HG03135 (cell line): ENCODE data around the gene GPR4.

ENCODE experiments used
- ATAC-seq: cut with Tn5 transposase; IDR thresholded peaks from one replicate; pipeline ENCODE4 v1.9.1; 2021; ENCODE audit warnings: mild to moderate bottlenecking, moderate library complexity; ENCODE audit not compliant: unreplicated experiment

GPR4 gene

DNA sequence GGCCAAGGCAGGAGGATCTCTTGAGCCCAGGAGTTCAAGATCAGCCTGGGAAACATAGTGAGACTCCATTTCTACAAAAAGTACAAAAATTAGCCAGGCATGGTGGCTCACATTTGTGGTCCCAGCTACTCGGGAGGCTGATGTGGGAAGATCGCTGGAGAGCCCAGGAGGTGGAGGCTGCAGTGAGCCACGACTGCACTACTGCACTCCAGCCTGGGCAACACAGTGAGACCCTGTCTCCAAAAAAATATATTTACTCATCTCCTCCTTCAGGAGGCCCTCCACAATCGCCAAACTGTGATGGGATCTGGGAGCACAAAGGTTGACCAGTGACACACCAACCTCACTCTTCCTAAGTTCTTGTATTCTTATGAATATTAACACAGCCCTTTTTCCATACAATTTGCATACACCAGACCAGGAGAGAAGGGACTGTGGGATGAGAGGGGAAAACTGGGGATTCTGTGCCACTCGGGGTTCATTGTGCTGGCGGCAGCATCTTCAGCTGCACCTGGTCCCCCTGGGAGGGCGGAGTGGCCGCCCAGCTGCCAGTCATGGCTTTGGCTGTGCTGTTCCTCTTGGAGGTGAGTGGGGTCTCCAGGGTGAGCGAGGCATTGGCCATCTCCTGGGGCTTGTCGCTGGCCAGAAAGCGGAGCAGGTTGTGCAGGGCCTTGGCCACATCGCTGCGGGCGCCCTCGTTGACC is 11.6 kb downstream of the GPR4 start:
- no peak for ATAC-seq

DNA sequence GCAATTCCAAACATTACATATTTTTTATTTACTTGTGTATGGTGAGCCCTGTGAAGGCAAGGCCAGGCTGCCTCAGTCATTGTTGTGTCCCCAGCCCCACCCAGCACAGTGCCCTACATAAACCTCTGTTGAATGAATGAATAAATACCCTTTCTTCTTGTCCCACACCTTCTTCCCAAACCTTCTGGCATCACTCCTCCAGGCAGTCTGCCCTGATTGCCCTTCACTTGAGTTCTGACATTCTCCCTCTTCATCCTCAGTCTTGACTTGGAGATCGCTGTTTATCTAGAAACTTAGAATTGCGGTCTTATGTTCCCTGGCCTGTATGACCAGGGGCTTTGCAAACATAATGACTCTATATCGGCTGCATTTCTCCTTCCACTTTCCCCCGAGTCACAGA is 12.2 kb downstream of the GPR4 start:
- ATAC-seq: no peak

- ATAC-seq: no peak
These were observed 14.1 kb downstream of the GPR4 start for GRCh38 chr19:45587873-45588272.

DNA sequence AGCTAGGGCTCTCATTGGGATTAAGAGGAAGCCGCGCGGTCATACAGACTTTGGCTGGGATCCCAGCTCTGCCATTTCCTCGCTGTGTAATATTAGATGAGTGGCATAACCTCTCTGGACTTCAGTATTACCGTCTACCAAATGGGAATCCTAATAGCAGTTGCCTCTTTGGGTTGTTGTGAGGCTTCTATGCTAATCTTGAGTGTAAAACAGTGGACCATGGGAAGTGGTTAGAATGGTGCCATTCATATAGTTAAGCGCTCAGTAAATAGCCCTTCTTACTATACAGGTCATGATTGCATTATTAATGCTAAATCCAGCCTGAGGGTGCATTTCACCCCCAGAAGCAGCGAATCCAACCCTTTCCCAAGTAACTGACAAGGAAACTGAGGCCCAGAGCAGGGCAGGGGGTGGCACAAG is 16.8 kb downstream of the GPR4 start:
- ATAC-seq: no peak

DNA sequence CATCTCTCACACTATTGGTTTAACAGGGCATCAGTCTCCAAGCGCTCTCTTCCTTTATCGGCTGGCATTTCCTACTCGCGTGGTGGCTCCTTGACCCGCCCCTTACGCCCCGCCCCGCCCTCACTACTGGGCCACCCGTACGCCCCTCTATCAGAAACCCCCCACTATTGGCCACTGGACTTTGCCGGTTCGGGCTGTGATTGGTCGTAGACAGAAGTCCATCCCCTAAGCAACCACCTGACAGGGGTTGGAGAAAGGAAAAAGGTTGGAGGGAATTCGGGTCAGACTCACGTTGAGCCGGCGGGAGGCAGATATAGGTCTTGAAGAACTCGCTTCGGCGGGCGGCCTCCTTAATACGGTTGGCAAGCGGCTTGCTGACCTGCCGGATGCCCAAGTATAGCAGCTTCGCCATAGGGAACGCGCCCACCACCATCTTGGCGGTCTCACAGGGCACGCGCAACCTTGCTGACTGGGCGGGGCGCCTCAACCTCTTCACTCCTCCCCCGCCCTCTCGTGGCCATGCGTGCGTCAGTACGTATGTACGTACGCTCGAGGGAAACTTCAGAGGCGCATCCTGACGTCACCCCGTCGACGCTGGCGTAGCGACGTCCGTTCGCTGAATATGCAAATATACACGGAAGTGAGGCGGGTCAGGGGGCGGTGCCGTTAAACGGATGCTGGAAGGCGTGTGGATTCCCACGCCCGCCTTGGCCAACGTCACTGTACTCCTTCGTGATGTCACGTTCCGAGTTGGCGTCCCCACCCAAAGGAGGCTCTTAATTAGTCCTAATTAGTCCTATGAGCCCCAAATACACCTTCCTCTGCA is 17.5 kb downstream of the GPR4 start, which contains the start of gene OPA3:
TSS of gene OPA3 (minus strand) at position 471 of the 826 bp plus-strand sequence. CDS start at position 433, 38 bp downstream.
- peak; percentile 86 for ATAC-seq

DNA sequence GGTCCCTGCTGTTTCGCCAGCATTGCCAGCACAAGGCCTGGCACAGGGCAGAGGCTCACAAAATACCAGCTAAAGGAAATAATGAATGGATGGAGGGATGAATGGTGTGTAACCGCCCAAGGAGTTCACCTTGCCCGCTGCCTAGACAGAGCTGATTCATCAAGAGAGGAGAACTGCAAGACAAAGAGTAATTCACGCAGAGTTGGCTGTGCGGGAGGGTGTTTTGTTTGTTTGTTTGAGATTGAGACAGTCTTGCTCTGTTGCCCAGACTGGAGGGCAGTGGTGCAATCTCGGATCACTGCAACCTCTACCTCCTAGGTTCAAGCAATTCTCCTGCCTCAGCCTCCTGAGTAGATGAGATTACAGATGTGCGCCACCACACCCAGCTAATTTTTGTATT is 20.4 kb downstream of the GPR4 start:
- no peak for ATAC-seq

DNA sequence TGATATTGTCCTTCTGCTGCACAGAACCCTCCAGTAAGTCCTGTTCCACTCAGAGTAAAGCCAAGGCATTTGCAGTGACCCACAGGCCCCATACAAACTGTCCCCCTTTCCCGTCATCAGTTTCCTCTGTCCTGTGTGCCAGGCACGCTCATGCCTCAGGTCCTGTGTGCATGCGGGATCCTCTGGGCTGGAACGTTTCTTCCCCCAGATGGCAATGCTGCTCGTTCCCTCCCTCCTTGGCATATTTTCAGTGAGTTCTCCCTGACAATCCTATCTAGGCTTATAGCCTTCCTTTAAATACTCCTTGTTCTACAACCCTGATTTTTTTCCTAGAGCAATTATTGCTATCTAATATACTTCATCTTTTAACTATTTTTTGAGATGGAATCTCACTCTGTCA is 23.2 kb downstream of the GPR4 start:
- no peak for ATAC-seq

DNA sequence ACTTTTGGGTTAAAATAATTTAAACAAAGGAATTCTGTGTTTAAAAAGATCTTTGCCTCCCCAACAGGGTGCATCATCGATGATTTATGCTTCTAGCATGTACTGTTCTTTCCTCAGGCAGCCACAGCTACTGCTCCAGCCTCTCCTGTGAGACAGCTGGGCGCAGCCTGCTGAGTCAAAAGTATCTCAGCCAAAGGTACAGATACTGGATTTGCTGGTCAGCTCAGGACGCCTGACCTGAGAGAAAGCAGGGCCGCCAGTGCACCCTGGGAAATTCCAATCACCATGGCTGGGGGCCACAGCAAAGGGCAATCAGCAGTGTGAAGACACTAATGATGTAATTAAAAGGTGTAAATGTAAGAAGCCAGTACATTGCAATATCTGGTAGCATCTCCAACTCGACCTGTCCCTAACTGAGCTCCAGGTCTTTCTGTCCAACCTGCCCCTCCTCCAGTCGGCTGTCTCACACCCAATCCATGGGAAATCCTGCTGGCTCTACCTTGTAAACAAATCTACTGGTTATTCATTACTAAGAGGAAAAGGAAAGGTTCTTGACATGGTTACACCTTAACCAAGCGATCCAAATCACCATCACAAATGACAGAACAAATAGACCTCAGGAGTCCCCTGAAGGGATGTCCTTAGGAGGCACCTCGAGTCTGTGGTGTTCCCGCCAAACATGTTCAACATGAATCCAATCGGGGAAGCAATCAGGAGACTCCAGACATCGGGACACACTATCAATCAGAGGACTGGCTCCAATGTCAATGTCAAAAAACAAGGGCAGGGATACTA is 24.7 kb downstream of the GPR4 start:
- ATAC-seq: no peak

GRCh38 chr19:45576682-45577081 is 25.3 kb downstream of the GPR4 start:
- ATAC-seq: no peak

DNA sequence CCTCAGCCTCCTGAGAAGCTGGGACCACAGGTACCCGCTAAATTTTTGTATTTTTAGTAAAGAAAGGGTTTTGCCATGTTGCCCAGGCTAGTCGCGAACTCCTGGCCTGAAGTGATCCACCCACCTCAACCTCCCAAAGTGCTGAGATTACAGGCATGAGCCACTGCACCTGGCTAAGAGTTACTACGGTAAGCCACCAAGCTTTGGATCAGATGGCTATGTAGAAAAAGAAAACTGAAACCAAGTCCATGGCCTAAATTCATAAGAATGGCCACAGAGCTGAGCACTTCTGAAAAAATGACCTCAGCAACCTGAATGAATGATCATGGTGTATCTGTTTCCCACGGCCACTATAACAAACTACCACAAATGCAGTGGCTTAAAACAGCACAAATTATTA is 26.8 kb downstream of the GPR4 start:
- no peak for ATAC-seq

DNA sequence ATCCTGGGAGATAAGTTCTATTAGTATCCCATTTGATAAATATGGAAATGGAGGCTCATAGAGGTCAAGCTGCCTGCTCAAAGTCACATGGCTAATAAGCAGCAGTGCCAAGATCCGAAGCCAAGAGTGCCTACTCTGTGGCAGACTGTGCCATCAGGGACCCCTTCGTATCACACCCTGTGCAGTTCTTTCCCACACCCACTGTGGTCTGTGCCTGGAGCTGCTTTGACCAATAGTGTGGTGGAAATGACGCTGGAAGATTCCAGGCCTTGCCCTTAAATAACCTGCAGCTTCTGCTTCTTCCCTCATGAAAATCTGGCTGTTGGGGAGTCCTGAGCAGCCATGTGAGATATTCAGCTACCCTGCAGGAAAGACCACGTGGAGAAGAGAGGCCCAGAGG is 27.5 kb downstream of the GPR4 start:
- no peak for ATAC-seq

- no peak for ATAC-seq
These were observed 30.4 kb downstream of the GPR4 start for GRCh38 chr19:45571457-45572220.

- ATAC-seq: no peak
These were observed 32.2 kb downstream of the GPR4 start for GRCh38 chr19:45569619-45570421.

DNA sequence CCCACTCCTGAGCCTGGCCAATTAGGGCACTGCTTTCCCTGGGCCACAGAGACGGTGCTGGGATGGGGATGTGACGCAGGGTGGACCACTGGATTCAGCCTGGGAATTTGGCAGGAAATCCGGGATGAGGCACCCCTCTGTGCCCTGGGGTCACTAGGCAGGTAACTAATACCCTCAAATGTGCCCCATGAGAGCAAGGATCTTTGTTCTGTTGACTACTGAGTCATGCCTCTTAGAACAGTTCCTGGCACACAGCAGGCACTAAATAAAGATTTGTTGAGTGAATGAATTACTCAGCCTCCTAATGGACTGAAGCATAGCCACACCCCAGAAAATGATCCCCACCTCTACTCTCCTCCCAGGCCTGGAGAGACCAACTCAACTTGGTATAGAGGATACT is 33.3 kb downstream of the GPR4 start:
- no peak for ATAC-seq

DNA sequence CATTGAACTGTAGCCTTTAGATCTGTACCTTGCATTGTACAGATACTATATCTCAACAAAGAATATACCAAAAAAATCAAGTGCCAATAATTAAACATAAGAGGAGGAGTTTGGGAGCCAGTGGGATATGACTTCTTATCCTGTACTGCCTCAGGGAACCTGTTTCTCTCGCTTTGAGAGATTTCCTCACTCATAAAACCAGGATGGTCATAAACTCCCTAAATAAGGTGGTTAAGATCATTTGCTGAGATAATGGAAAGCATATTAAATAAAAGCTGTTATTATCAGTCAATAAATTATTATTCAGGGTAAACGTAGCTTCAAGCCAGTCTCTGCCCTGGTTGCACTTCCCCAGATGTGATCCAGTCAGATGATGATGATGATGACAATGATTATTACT is 34.4 kb downstream of the GPR4 start:
- ATAC-seq: no peak

DNA sequence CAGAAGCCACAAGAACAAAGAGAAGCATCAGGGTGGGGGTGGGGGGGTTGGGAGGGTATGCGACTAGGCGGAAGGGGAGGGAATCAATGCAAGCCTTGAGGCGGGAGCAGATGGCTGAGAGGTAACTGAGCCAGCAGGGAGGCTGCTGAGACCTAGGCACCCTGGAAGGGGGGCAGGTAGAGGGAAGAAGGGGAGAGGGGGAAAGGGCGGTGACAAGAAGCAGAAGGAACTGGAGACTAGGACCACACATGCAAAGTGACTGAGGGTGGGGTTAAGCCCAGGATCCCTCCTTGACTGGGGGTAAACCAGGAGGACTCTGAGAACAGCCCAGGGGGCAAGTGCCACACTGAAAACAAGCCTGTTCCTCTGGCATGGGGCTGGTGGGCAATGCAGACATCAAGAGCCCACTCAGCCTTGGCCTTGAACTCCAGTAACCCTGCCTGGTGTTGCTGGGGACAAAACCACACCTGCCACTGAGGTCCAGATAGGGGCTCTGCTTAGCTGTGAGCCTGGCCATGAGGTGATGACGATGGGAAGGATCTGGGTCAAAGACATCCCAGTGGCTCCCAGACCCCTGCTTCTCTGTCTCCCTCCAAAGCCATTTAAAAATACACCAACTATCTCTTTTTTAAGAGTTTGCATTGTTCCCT is 37.8 kb downstream of the GPR4 start:
- ATAC-seq: no peak

- ATAC-seq: no peak
These were observed 41.3 kb downstream of the GPR4 start for GRCh38 chr19:45560686-45561085.

- no peak for ATAC-seq
These were observed 42.0 kb downstream of the GPR4 start for GRCh38 chr19:45560038-45560437.

DNA sequence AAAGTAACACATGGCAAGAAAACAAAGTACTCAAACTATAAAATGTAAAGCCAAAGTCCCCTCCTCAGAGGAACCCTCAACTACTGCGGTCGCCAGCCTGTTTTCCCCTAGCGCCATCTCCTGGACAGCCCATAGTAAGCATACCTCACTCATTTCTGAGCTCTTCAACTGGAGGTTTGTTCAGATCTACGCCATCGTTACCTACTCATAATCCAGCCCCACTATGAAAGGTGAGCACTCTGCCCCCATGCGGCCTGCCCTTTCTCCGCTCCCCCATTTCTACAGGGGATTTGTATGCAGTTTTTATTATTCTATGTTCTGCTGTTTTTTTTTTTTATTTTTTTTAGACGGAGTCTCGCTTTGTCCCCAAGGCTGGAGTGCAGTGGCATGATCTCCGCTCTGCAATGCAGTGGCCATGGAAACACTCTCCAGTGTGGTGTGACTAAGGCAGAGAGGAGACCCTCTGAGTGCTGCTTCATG is 43.6 kb downstream of the GPR4 start:
- ATAC-seq: peak; percentile 76
